Erythroblast (primary cell): ENCODE data around the gene GRN.

Experiments
- GATA1 ChIP-seq: IDR thresholded peaks from 2 replicates; pipeline ENCODE4 v1.6.1; 2011; ENCODE audit warnings: low read depth, mild to moderate bottlenecking, control low read depth, low read length, moderate library complexity
- POLR2A ChIP-seq: IDR thresholded peaks from 2 replicates; pipeline ENCODE4 v1.6.1; 2011; ENCODE audit warnings: mild to moderate bottlenecking, low read length

DNA sequence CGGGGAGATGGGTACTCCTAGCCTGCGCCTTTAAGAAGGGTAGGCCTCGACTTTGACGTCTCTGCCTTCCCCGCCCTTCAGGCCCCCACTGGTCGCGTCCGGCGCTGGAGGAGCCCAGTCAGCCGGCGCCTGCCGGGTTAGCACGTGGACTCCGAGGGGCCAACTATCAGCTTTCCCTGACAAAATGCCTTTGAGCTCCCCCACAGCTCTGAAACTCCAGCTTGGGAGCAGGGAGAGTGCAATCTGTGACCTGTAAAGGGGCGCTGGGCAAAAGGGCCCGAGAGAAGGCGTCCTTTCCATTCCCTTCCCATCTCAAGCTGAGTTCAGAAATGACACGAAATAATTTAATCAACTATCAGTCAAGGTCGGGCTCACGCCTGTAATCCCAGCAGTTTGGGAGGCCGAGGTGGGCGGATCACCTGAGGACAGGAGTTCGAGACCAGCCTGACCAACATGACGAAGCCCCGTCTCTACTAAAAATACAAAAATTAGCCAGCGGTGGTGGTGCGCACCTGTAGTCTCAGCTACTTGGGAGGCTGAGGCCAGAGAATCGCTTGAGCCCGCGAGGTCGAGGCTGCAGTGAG is 18.1 kb upstream of the GRN start:
- TF ChIP-seq POLR2A (no peak), GATA1 (no peak)
